NOMO-1 treated with dmso at 0.1 percent for 144 hours (cell line): ENCODE results near the gene IFNGR2.

ENCODE experiments used
- DNase-seq: peaks from one replicate; lab custom pipeline; 2025; ENCODE audit not compliant: unreplicated experiment; lab: John Stamatoyannopoulos, UW

IFNGR2 gene

GRCh38 chr21:33480481-33481103 is 77.4 kb downstream of the IFNGR2 start:
- DNase-seq: no peak

- DNase-seq: no peak
Measured at GRCh38 chr21:33481314-33481943, 78.2 kb downstream of the IFNGR2 start.
